SK-N-SH treated with all-trans-retinoic acid at 6 μM for 48 hours (cell line): ENCODE results near the gene CBX7.

Source experiments
- ATAC-seq: fragments of 200-7000 bp; cut with Tn5 transposase; 3 replicates; pipeline ENCODE4 v1.9.1; 2020; ENCODE audit warnings: mild to moderate bottlenecking, moderate library complexity
- ARNTL ChIP-seq: fragments of 450-650 bp; formaldehyde crosslinking; IDR thresholded peaks from 2 replicates; pipeline ENCODE4 v1.5.0; 2020; ENCODE audit warnings: low read depth, mild to moderate bottlenecking, moderate library complexity, borderline replicate concordance
- ESRRG ChIP-seq: fragments of 250-450 bp; sonication (Bioruptor Pico); IDR thresholded peaks from 2 replicates; pipeline ENCODE4 v1.6.1; 2021; ENCODE audit warnings: mild to moderate bottlenecking
- GLIS3 ChIP-seq: fragments of 250-450 bp; sonication (Bioruptor Pico); IDR thresholded peaks from 2 replicates; pipeline ENCODE4 v1.5.0; 2020; ENCODE audit warnings: mild to moderate bottlenecking, moderate library complexity
- ISL1 ChIP-seq: fragments of 250-450 bp; sonication (Bioruptor Pico); IDR thresholded peaks from 2 replicates; pipeline ENCODE4 v2.1.2; 2022; ENCODE audit warnings: mild to moderate bottlenecking, moderate library complexity
- OSR1 ChIP-seq: fragments of 250-450 bp; sonication (Bioruptor Pico); IDR thresholded peaks from 2 replicates; pipeline ENCODE4 v1.8.0; 2022; ENCODE audit warnings: moderate library complexity, mild to moderate bottlenecking, inconsistent platforms
- PPARA ChIP-seq: fragments of 250-450 bp; sonication (Bioruptor Pico); IDR thresholded peaks from 2 replicates; pipeline ENCODE4 v1.5.0; 2020; ENCODE audit warnings: mild to moderate bottlenecking, borderline replicate concordance
- RARB ChIP-seq: fragments of 250-450 bp; sonication (Bioruptor Pico); IDR thresholded peaks from 2 replicates; pipeline ENCODE4 v1.8.0; 2021; ENCODE audit warnings: mild to moderate bottlenecking, moderate library complexity
- SNAI2 ChIP-seq: fragments of 250-450 bp; sonication (Bioruptor Pico); IDR thresholded peaks from 2 replicates; pipeline ENCODE4 v1.5.0; 2020; ENCODE audit warnings: mild to moderate bottlenecking, moderate library complexity
- TCF4 ChIP-seq: fragments of 250-450 bp; sonication (Bioruptor Pico); IDR thresholded peaks from 2 replicates; pipeline ENCODE4 v1.8.0; 2021; ENCODE audit warnings: mild to moderate bottlenecking, moderate library complexity, borderline replicate concordance
- TOX ChIP-seq: fragments of 250-450 bp; sonication (Bioruptor Pico); IDR thresholded peaks from 2 replicates; pipeline ENCODE4 v1.8.0; 2021; ENCODE audit warnings: mild to moderate bottlenecking, moderate library complexity, borderline replicate concordance
- ZC3H10 ChIP-seq: fragments of 250-450 bp; sonication (Bioruptor Pico); IDR thresholded peaks from 2 replicates; pipeline ENCODE4 v1.5.1; 2021; ENCODE audit warnings: mild to moderate bottlenecking, moderate library complexity
- ZFP3 ChIP-seq: fragments of 250-450 bp; sonication (Bioruptor Pico); IDR thresholded peaks from 2 replicates; pipeline ENCODE4 v1.5.0; 2020; ENCODE audit warnings: mild to moderate bottlenecking, moderate library complexity
- ZFP30 ChIP-seq: fragments of 450-650 bp; formaldehyde crosslinking; IDR thresholded peaks from 2 replicates; pipeline ENCODE4 v1.5.0; 2022; ENCODE audit warnings: mild to moderate bottlenecking, moderate library complexity
- ZNF565 ChIP-seq: fragments of 450-650 bp; formaldehyde crosslinking; conservative IDR thresholded peaks from 2 replicates; pipeline ENCODE4 v1.5.0; 2020; ENCODE audit warnings: low read depth, mild to moderate bottlenecking, moderate library complexity
- ZNF70 ChIP-seq: fragments of 450-650 bp; formaldehyde crosslinking; IDR thresholded peaks from 2 replicates; pipeline ENCODE4 v1.5.0; 2020; ENCODE audit warnings: mild to moderate bottlenecking, moderate library complexity
- ZNF8 ChIP-seq: fragments of 450-650 bp; formaldehyde crosslinking; IDR thresholded peaks from 2 replicates; pipeline ENCODE4 v1.5.0; 2020; ENCODE audit warnings: mild to moderate bottlenecking, moderate library complexity
- TF ChIP-seq, protein P1 (sequence below): fragments of 250-450 bp; sonication (Bioruptor Pico); IDR thresholded peaks from 2 replicates; pipeline ENCODE4 v1.8.0; 2020; ENCODE audit warnings: mild to moderate bottlenecking, moderate library complexity, borderline replicate concordance
- TF ChIP-seq, protein P2 (sequence below): fragments of 250-450 bp; sonication (Bioruptor Pico); IDR thresholded peaks from 2 replicates; pipeline ENCODE4 v1.5.1; 2021; ENCODE audit warnings: mild to moderate bottlenecking, moderate library complexity
- TF ChIP-seq, protein P3 (sequence below): fragments of 250-450 bp; sonication (Bioruptor Pico); IDR thresholded peaks from 2 replicates; pipeline ENCODE4 v1.5.1; 2020; ENCODE audit warnings: low read depth, mild to moderate bottlenecking, moderate library complexity
- TF ChIP-seq, protein P4 (sequence below): fragments of 250-450 bp; sonication (Bioruptor Pico); IDR thresholded peaks from 2 replicates; pipeline ENCODE4 v1.8.0; 2021; ENCODE audit warnings: low read depth, mild to moderate bottlenecking, moderate library complexity, borderline replicate concordance

CBX7 gene

DNA sequence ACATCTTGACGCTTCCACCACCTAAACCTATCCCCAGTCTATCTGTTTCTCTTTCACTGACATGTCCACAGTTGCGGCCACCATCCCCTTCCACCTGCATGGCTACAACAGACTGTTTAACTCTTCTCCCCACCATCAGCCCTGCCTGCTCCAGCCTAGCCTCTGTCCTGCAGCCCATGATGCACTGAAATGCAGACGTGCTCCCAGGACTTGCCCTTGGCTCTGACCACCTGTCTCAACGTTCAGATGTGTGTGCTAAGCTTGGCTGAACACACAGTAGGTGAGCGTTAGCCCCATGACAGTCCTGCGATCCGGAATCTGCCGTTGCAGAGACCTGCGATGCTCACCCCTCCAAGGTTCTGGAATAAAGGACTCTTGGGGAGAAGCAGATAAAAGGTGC lies 22.7 kb downstream of the CBX7 start (continued):
- TF ChIP-seq, protein P1, sequence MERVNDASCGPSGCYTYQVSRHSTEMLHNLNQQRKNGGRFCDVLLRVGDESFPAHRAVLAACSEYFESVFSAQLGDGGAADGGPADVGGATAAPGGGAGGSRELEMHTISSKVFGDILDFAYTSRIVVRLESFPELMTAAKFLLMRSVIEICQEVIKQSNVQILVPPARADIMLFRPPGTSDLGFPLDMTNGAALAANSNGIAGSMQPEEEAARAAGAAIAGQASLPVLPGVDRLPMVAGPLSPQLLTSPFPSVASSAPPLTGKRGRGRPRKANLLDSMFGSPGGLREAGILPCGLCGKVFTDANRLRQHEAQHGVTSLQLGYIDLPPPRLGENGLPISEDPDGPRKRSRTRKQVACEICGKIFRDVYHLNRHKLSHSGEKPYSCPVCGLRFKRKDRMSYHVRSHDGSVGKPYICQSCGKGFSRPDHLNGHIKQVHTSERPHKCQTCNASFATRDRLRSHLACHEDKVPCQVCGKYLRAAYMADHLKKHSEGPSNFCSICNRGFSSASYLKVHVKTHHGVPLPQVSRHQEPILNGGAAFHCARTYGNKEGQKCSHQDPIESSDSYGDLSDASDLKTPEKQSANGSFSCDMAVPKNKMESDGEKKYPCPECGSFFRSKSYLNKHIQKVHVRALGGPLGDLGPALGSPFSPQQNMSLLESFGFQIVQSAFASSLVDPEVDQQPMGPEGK = no peak
- TF ChIP-seq, protein P2, sequence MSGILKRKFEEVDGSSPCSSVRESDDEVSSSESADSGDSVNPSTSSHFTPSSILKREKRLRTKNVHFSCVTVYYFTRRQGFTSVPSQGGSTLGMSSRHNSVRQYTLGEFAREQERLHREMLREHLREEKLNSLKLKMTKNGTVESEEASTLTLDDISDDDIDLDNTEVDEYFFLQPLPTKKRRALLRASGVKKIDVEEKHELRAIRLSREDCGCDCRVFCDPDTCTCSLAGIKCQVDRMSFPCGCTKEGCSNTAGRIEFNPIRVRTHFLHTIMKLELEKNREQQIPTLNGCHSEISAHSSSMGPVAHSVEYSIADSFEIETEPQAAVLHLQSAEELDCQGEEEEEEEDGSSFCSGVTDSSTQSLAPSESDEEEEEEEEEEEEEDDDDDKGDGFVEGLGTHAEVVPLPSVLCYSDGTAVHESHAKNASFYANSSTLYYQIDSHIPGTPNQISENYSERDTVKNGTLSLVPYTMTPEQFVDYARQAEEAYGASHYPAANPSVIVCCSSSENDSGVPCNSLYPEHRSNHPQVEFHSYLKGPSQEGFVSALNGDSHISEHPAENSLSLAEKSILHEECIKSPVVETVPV (CRISPR knock-in tag) = no peak
- TF ChIP-seq RARB (no peak), ZC3H10 (CRISPR knock-in tag) (no peak)
- TF ChIP-seq, all 23 proteins: peak for 0

DNA sequence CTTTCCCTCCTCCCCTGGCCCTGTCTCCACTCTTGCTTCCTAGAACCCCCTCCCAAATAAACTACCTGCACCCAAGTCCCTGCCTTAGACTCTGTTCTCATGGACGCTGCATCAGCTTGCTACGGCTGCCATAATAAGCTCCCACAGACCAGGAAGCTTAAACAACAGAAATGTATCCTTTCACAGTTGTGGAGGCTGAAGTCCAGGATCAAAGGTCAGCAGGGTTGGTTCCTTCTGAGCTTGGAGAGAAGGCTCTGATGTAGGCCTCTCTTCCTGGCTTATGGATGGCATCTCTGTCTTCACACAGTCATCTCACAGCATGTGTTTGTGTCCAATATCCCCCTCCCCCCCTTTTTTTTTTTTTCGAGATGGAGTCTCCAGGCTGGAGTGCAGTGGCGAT lies 23.4 kb downstream of the CBX7 start:
- TF ChIP-seq, protein P3, sequence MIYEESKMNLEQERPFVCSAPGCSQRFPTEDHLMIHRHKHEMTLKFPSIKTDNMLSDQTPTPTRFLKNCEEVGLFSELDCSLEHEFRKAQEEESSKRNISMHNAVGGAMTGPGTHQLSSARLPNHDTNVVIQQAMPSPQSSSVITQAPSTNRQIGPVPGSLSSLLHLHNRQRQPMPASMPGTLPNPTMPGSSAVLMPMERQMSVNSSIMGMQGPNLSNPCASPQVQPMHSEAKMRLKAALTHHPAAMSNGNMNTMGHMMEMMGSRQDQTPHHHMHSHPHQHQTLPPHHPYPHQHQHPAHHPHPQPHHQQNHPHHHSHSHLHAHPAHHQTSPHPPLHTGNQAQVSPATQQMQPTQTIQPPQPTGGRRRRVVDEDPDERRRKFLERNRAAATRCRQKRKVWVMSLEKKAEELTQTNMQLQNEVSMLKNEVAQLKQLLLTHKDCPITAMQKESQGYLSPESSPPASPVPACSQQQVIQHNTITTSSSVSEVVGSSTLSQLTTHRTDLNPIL (CRISPR knock-in tag) = no peak
- TF ChIP-seq, protein P4, sequence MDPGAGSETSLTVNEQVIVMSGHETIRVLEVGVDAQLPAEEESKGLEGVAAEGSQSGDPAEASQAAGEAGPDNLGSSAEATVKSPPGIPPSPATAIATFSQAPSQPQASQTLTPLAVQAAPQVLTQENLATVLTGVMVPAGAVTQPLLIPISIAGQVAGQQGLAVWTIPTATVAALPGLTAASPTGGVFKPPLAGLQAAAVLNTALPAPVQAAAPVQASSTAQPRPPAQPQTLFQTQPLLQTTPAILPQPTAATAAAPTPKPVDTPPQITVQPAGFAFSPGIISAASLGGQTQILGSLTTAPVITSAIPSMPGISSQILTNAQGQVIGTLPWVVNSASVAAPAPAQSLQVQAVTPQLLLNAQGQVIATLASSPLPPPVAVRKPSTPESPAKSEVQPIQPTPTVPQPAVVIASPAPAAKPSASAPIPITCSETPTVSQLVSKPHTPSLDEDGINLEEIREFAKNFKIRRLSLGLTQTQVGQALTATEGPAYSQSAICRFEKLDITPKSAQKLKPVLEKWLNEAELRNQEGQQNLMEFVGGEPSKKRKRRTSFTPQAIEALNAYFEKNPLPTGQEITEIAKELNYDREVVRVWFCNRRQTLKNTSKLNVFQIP (CRISPR knock-in tag) = no peak
- TF ChIP-seq ISL1 (CRISPR knock-in tag) (no peak), PPARA (CRISPR knock-in tag) (no peak), TOX (CRISPR knock-in tag) (no peak), SNAI2 (CRISPR knock-in tag) (no peak)
- ATAC-seq = no peak

DNA sequence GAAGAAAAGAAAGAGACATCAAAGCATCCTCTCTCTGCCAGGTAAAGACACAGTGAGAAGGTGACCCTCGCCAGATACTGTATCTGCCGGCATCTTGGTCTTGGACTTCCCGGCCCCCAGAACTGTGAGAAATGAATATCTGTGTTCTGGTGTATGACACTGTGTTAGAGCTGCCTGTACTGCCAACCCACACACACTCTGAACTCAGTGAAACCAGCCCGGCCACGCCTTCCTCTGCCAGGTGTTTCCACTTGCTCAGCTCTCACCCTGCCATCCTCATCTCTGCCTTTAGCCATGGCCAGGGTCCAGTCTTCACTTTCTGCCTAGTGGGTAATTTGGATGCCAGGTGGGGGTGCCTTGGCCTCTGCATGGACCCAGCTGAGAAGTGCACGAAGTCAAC lies 24.0 kb downstream of the CBX7 start:
- no peak for ATAC-seq
- TF ChIP-seq ZNF565 (no peak), ESRRG (CRISPR knock-in tag) (no peak), TCF4 (no peak), SNAI2 (CRISPR knock-in tag) (no peak), ZFP3 (CRISPR knock-in tag) (no peak), ZNF8 (CRISPR knock-in tag) (no peak), OSR1 (no peak), TOX (CRISPR knock-in tag) (no peak), PPARA (CRISPR knock-in tag) (no peak), ZNF70 (CRISPR knock-in tag) (no peak)
- TF ChIP-seq, protein P2 (CRISPR knock-in tag) = no peak
- TF ChIP-seq, protein P3 (CRISPR knock-in tag) = no peak
- TF ChIP-seq, protein P1 = no peak

DNA sequence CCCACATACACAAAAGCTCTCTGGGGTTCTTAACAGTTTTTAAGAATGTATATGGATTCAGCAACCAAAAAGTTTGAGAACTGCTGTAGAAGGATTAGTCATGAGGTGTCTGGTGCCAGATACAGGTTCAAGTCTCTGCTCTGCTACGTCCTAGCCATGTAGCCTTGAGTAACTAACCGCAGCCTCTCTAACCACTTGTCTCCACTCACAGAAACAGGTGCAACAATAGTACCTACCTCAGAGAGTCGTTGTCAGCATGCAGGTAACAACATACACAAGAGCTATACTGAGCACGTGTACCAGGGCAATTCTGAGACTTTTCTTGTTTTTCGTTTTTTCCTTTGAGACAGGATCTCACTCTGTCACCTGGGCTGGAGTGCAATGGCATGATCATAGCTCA lies 26.9 kb downstream of the CBX7 start:
- ATAC-seq = no peak
- TF ChIP-seq ZFP30 (CRISPR knock-in tag) (no peak), RARB (no peak), GLIS3 (CRISPR knock-in tag) (no peak), TOX (CRISPR knock-in tag) (no peak), ARNTL (CRISPR knock-in tag) (no peak), ZNF70 (CRISPR knock-in tag) (no peak), TCF4 (no peak)
- TF ChIP-seq, protein P4 (CRISPR knock-in tag) = no peak
- TF ChIP-seq, protein P1 = no peak
